ENCODE data around the gene ERBB4. TPM values are rescaled to one million over a fixed set of nuclear protein-coding genes. Genes with fewer than 3 reads are reported as not detected.

ERBB4 gene
- polyA plus RNA-seq, 2 of the 4 experiments (the other 2 are of a cell fraction) = not detected

- ChIA-PET CTCF (no interaction called here), POLR2A (no interaction called here)
- Histone ChIP-seq H3K9me3 (no peaks in the 10 kb centered on the region), H3K27ac (no peak overlapping the region), H3K4me1 (no peaks in the 10 kb centered on the region), H3K4me2 (no peak overlapping the region), H3K4me3 (no peak overlapping the region)
- FAIRE-seq (no peak), ATAC-seq (no peak), DNase-seq (ENCODE audit: low read depth in 1 of 2, low spot score in 1 of 2) (no peak)
- WGBS (ENCODE audit: missing lambda C conversion rate) = 23% methylated on average over 3 of the region's 3 CpGs
- TF ChIP-seq BHLHE40 (IDR thresholded peaks at IDR 0.05; ENCODE audit: low read depth, low read length) = no peak
- no peak for TF ChIP-seq PHF8 (IDR thresholded peaks at IDR 0.05; ENCODE audit: borderline replicate concordance, low read depth)
- TF ChIP-seq RCOR1 (IDR thresholded peaks at IDR 0.05; ENCODE audit: low read depth, low read length) = no peak
These were observed 179.1 kb downstream of the ERBB4 start for GRCh38 chr2:212359425-212360067.

GRCh38 chr2:212357606-212358005 lies 181.0 kb downstream of the ERBB4 start:
- Histone ChIP-seq H3K27ac (no peak overlapping the region), H3K9me3 (no peaks in the 10 kb centered on the region), H3K4me1 (no peaks in the 10 kb centered on the region), H3K4me3 (no peak overlapping the region), H3K4me2 (no peak overlapping the region)
- CTCF ChIA-PET = no interaction called here
- FAIRE-seq (no peak), DNase-seq (ENCODE audit: low read depth in 1 of 2, low spot score in 1 of 2) (no peak), ATAC-seq (no peak)
- no peak for TF ChIP-seq HES2 (IDR thresholded peaks at IDR 0.05)
- no peak for TF ChIP-seq NR3C1 (IDR thresholded peaks at IDR 0.05)
- no peak for TF ChIP-seq KDM1A (IDR thresholded peaks at IDR 0.05; ENCODE audit: low read depth)
- no peak for TF ChIP-seq NFE2L2 (conservative IDR thresholded peaks at IDR 0.05; ENCODE audit: low read length)
- TF ChIP-seq CTCF (IDR thresholded peaks at IDR 0.05) = no peak
- TF ChIP-seq BCL3 (IDR thresholded peaks at IDR 0.05) = no peak
- TF ChIP-seq CEBPB (IDR thresholded peaks at IDR 0.05) = no peak
- no peak for TF ChIP-seq HEYL (CRISPR knock-in tag; IDR thresholded peaks at IDR 0.05)
- no peak for TF ChIP-seq BHLHE40 (IDR thresholded peaks at IDR 0.05; ENCODE audit: low read depth, low read length)
- TF ChIP-seq HDAC2 (IDR thresholded peaks at IDR 0.05) = no peak
- TF ChIP-seq HOXA7 (CRISPR knock-in tag; IDR thresholded peaks at IDR 0.05) = no peak
- TF ChIP-seq RCOR1 (IDR thresholded peaks at IDR 0.05; ENCODE audit: low read depth, low read length) = no peak
- no peak for TF ChIP-seq RARB (CRISPR knock-in tag; IDR thresholded peaks at IDR 0.05)
- no peak for TF ChIP-seq MYC (IDR thresholded peaks at IDR 0.05; ENCODE audit: borderline replicate concordance, low read length)
- TF ChIP-seq HMGXB4 (CRISPR knock-in tag; IDR thresholded peaks at IDR 0.05; ENCODE audit: borderline replicate concordance) = no peak
- TF ChIP-seq FOSB (CRISPR knock-in tag; IDR thresholded peaks at IDR 0.05) = no peak
- TF ChIP-seq HOXB13 (CRISPR knock-in tag; IDR thresholded peaks at IDR 0.05; ENCODE audit: low read depth) = no peak
- no peak for TF ChIP-seq CHD4 (IDR thresholded peaks at IDR 0.05; ENCODE audit: borderline replicate concordance)
- no peak for TF ChIP-seq MAZ (IDR thresholded peaks at IDR 0.05; ENCODE audit: borderline replicate concordance, low read depth, low read length)
- no peak for TF ChIP-seq TP53 (CRISPR knock-in tag; IDR thresholded peaks at IDR 0.05)
- WGBS (ENCODE audit: missing lambda C conversion rate) = 36% methylated on average over 5 of the region's 5 CpGs
- POLR2A ChIA-PET = no interaction called here
